Activated B cell treated with CpG ODN at 0.5 μM for 24 hours (primary cell): ENCODE results near the gene ZBTB49. TPM values are rescaled to one million over a fixed set of nuclear protein-coding genes. Genes with fewer than 3 reads are reported as not detected.
A peak's percentile ranks its signal among the peaks of the same experiment; 100 is the strongest.
"Not testable (repeated sequence)": the region's sequence is repeated elsewhere in the genome, so short reads cannot be mapped to it uniquely, and the experiment has no call there.

Experiments
- ATAC-seq: fragments of 200-7000 bp; cut with Tn5 transposase; one replicate; pipeline ENCODE4 v1.10.0; 2021; ENCODE audit warnings: low read depth, mild to moderate bottlenecking, moderate library complexity
- CTCF ChIA-PET: fragments of 350-600 bp; sonication (Branson Sonifier 250); formaldehyde crosslinking; loops from one replicate; lab custom pipeline; 2021; ENCODE audit warnings: antibody characterized with exemption; lab: Charles Lee
- POLR2A ChIA-PET: fragments of 350-600 bp; sonication (Branson Sonifier 250); formaldehyde crosslinking; loops from one replicate; lab custom pipeline; 2021; ENCODE audit warnings: antibody characterized with exemption; lab: Charles Lee
- DNase-seq: peaks from one replicate; pipeline ENCODE4 v3.0.0; 2022
- H3K27ac Mint-ChIP-seq: one replicate; pipeline ENCODE4 v1.8.0; 2020; ENCODE audit warnings: mixed read lengths
- H3K27me3 Mint-ChIP-seq: one replicate; pipeline ENCODE4 v1.8.0; 2021; ENCODE audit warnings: mixed read lengths
- H3K36me3 Mint-ChIP-seq: one replicate; pipeline ENCODE4 v1.8.0; 2021; ENCODE audit warnings: low read depth, mixed read lengths
- H3K4me1 Mint-ChIP-seq: one replicate; pipeline ENCODE4 v1.8.0; 2021; ENCODE audit warnings: mixed read lengths
- H3K4me3 Mint-ChIP-seq: one replicate; pipeline ENCODE4 v1.8.0; 2020; ENCODE audit warnings: mild to moderate bottlenecking, mixed read lengths
- H3K9me3 Mint-ChIP-seq: one replicate; pipeline ENCODE4 v1.8.0; 2020; ENCODE audit warnings: mixed read lengths
- intact Hi-C: fragments of 100-400 bp; cut with micrococcal nuclease; formaldehyde crosslinking; loops from one replicate; pipeline ENCODE4 v1.15.1; 2024
- total RNA-seq: library from RNA; stranded (reverse); gene quantifications from 2 replicates; pipeline ENCODE4 v1.2.3, GENCODE V29; 2022
- TF ChIP-seq, protein P1 (sequence below): fragments of 200-600 bp; IDR thresholded peaks from one replicate; pipeline ENCODE4 v1.8.0; 2022; ENCODE audit warnings: antibody characterized with exemption, mild to moderate bottlenecking

ZBTB49 gene
- total RNA-seq, 1 donor from 2014 or later: 11.6 TPM

DNA sequence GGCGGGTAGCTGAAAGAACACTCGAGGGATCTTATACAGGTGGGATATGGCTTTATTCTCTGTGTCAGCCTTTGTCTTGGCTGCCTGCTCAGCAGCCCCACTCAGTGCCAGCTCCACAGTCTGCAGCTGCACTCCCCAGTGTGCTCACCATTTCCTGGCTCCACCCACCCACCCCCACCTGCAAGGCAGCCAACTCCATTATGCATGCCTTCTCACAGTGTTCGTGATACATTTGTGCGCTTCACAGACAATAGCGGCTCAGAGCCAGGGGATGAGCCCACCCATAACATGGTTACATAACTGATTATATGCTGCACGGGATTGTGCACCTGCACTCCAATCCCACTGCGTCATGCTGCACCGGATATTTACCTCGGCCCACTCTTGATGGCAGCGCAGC, 33.3 kb upstream of the ZBTB49 start:
- ATAC-seq (no peak), DNase-seq (no peak)
- Mint-ChIP-seq H3K9me3 (no peaks in the 10 kb centered on the region), H3K4me1 (no peaks in the 10 kb centered on the region), H3K36me3 (no peaks in the 10 kb centered on the region), H3K27ac (no peak overlapping the region), H3K27me3 (peaks cover 9% of the 10 kb centered on the region), H3K4me3 (no peak overlapping the region)
- ChIA-PET POLR2A (no interaction called here), CTCF (no interaction called here)
- TF ChIP-seq, protein P1, sequence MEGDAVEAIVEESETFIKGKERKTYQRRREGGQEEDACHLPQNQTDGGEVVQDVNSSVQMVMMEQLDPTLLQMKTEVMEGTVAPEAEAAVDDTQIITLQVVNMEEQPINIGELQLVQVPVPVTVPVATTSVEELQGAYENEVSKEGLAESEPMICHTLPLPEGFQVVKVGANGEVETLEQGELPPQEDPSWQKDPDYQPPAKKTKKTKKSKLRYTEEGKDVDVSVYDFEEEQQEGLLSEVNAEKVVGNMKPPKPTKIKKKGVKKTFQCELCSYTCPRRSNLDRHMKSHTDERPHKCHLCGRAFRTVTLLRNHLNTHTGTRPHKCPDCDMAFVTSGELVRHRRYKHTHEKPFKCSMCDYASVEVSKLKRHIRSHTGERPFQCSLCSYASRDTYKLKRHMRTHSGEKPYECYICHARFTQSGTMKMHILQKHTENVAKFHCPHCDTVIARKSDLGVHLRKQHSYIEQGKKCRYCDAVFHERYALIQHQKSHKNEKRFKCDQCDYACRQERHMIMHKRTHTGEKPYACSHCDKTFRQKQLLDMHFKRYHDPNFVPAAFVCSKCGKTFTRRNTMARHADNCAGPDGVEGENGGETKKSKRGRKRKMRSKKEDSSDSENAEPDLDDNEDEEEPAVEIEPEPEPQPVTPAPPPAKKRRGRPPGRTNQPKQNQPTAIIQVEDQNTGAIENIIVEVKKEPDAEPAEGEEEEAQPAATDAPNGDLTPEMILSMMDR: no peak
- intact Hi-C loops: no loop called here

DNA sequence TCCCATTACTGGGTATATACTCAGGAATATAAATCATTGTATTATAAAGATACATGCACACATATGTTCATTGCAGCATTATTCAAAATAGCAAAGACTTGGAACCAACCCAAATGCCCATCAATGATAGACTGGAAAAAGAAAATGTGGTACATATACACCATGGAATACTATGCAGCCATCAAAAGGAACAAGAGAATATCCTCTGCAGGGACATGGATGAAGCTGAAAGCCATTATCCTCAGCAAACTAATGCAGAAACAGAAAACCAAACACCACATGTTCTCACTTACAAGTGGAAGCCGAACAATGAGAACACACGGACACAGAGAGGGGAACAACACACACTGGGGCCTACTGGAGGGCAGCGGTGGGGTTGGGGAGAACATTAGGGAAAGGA, 32.3 kb upstream of the ZBTB49 start:
- H3K4me3 Mint-ChIP-seq, H3K4me1 Mint-ChIP-seq, DNase-seq, CTCF ChIA-PET, ATAC-seq, H3K27ac Mint-ChIP-seq, H3K27me3 Mint-ChIP-seq, H3K9me3 Mint-ChIP-seq, H3K36me3 Mint-ChIP-seq, POLR2A ChIA-PET, intact Hi-C loops: not testable (repeated sequence)

DNA sequence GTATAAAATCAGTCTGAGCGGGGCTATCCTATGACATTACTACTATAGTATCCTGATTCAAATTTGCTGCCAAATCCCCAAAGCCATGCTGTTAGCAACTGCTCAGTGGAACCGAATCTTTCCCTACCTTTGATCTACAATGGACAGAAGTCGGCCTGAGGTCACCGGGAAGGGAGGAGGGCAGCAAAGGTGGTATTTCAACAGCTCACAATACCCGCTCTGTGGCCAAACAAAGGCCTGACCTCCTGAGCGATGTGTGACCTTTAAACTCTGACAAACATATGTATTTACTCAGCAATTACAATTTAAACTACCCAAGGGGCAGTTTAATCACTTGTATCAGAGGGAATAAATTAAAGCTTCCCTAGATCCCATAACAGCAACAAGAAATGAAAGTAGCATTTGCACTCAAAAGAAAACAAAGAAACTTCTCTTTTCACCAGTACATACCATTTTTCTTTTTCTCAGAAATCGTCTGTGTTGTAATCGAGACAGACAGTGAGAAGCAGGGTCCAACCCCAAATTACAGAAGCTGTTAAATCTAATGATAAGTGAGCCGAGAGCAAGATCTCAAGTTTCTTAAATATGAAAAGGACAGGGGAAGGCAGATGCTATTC, 30.5 kb upstream of the ZBTB49 start:
- peaks cover 3% of the 10 kb centered on the region for H3K27me3 Mint-ChIP-seq
- intact Hi-C loops: loop anchor here (1.0 kb wide), 1 partner anchor 76 kb away; no protein-coding TSS in a partner anchor

DNA sequence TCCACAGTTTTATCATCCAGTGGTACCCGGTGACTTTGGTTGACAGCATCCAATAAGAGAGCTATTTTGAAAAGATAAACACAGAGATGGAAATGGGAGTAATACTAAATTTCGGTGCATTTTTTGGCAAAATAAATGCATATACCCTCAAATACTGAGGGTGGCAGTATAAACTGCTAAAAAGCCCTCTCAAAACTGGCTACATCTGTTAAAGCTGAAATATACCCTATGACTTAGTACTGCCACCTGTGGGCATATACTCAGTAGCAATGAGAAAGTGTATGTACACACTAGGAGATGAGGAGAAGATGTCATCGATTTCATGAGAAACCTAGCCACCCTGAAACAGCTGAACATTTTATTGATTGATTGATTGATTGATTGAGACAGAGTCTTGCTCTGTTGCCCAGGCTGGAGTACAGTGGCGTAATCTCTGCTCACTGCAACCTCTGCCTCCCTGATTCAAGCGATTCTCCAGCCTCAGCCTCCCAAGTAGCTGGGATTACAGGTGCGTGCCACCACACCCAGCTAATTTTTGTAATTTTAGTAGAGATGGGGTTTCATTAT, 29.8 kb upstream of the ZBTB49 start:
- H3K9me3 Mint-ChIP-seq: no peaks in the 10 kb centered on the region
- intact Hi-C loops: loop anchor here (1.0 kb wide), 1 partner anchor 75 kb away; no protein-coding TSS in a partner anchor
- TF ChIP-seq, protein P1: no peak
- POLR2A ChIA-PET: interaction anchor here (1.6 kb wide), 1 partner anchor 12 kb away, joined by 7 read pairs; the partner anchor contains the start of gene TMEM128
- no peak overlapping the region for H3K4me3 Mint-ChIP-seq
- no peak overlapping the region for H3K27ac Mint-ChIP-seq
- peaks cover 3% of the 10 kb centered on the region for H3K27me3 Mint-ChIP-seq
- H3K36me3 Mint-ChIP-seq: no peaks in the 10 kb centered on the region
- CTCF ChIA-PET: interaction anchor here (1.0 to 1.9 kb wide), 3 partner anchors 9 to 171 kb away, joined by 4 to 9 read pairs (median 5); partner anchors contain the start of gene TMEM128
- ATAC-seq (peak; percentile 77), DNase-seq (no peak)
- no peaks in the 10 kb centered on the region for H3K4me1 Mint-ChIP-seq

More for the DNA sequence above, 30.5 kb upstream of the ZBTB49 start:
- ChIA-PET POLR2A (interaction anchor here (1.6 kb wide), 1 partner anchor 12 kb away, joined by 7 read pairs; the partner anchor contains the start of gene TMEM128), CTCF (interaction anchor here (0.7 to 1.9 kb wide), 4 partner anchors 8 to 172 kb away, joined by 3 to 9 read pairs (median 4); partner anchors contain the start of gene TMEM128)
- TF ChIP-seq, protein P1: no peak
- no peak for ATAC-seq
- Mint-ChIP-seq H3K4me3 (no peak overlapping the region), H3K36me3 (no peaks in the 10 kb centered on the region), H3K4me1 (no peaks in the 10 kb centered on the region), H3K27ac (no peak overlapping the region), H3K9me3 (no peaks in the 10 kb centered on the region)
- DNase-seq: no peak

DNA sequence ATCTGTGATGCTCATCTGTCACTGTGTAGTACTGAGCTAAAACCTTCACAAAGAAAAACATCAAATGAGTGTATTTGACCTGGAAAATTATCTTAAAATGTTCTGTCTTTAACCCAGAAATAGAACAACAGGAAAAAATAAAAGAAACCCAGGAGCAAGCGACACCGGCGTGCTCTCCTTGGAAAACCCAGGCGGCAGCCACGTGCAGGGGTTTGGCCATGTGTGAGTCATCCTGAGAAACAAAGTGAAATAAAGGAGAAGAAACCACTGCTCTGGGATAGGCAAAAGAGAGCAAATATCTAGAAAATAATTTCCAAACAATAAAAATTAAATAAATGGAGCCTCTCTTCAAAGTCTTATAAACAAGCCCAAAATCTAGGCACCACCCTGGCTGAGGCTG, 22.1 kb upstream of the ZBTB49 start:
- CTCF ChIA-PET: interaction anchor here (1.1 kb wide), 1 partner anchor 16 kb away, joined by 3 read pairs; no protein-coding TSS in a partner anchor
- no peaks in the 10 kb centered on the region for H3K4me1 Mint-ChIP-seq
- no peak for DNase-seq
- no peaks in the 10 kb centered on the region for H3K27me3 Mint-ChIP-seq
- TF ChIP-seq, protein P1: no peak
- peaks cover 46% of the 10 kb centered on the region for H3K36me3 Mint-ChIP-seq
- POLR2A ChIA-PET: no interaction called here
- intact Hi-C loops: no loop called here
- H3K4me3 Mint-ChIP-seq: no peak overlapping the region
- no peaks in the 10 kb centered on the region for H3K9me3 Mint-ChIP-seq
- no peak for ATAC-seq
- H3K27ac Mint-ChIP-seq: no peak overlapping the region
